Chondrocyte (in vitro differentiated cells): ENCODE measurements around the gene PSMB11. TPM values are rescaled to one million over a fixed set of nuclear protein-coding genes. Genes with fewer than 3 reads are reported as not detected.

Source experiments
- DNase-seq: peaks from one replicate; pipeline ENCODE4 v3.0.0; 2021; ENCODE audit warnings: mixed read lengths, low spot score
- H3K27ac Mint-ChIP-seq: one replicate; pipeline ENCODE4 v1.8.0; 2021; ENCODE audit warnings: mild to moderate bottlenecking, moderate library complexity, mixed read lengths; ENCODE audit not compliant: unreplicated experiment
- H3K27me3 Mint-ChIP-seq: 2 replicates; pipeline ENCODE4 v1.8.0; 2021; ENCODE audit warnings: low read depth, mixed read lengths
- H3K36me3 Mint-ChIP-seq: 2 replicates; pipeline ENCODE4 v1.8.0; 2021; ENCODE audit warnings: low read depth, mixed read lengths
- H3K4me1 Mint-ChIP-seq: 2 replicates; pipeline ENCODE4 v1.8.0; 2021; ENCODE audit warnings: low read depth, mild to moderate bottlenecking, mixed read lengths
- H3K4me3 Mint-ChIP-seq: one replicate; pipeline ENCODE4 v1.8.0; 2021; ENCODE audit warnings: mild to moderate bottlenecking, moderate library complexity, mixed read lengths; ENCODE audit not compliant: unreplicated experiment
- H3K9me3 Mint-ChIP-seq: 2 replicates; pipeline ENCODE4 v1.8.0; 2021; ENCODE audit warnings: low read depth, mixed read lengths
- total RNA-seq: library from RNA; stranded (reverse); gene quantifications from 3 replicates; pipeline ENCODE4 v1.2.1, GENCODE V29; 2021
- TF ChIP-seq, protein P1 (sequence below): fragments of 200-600 bp; sonication (generic); IDR thresholded peaks from 2 replicates; pipeline ENCODE4 v1.5.0; 2021; ENCODE audit warnings: antibody characterized with exemption, mild to moderate bottlenecking, moderate library complexity

The PSMB11 gene
- total RNA-seq, 1 donor from 2014 or later: not detected

DNA sequence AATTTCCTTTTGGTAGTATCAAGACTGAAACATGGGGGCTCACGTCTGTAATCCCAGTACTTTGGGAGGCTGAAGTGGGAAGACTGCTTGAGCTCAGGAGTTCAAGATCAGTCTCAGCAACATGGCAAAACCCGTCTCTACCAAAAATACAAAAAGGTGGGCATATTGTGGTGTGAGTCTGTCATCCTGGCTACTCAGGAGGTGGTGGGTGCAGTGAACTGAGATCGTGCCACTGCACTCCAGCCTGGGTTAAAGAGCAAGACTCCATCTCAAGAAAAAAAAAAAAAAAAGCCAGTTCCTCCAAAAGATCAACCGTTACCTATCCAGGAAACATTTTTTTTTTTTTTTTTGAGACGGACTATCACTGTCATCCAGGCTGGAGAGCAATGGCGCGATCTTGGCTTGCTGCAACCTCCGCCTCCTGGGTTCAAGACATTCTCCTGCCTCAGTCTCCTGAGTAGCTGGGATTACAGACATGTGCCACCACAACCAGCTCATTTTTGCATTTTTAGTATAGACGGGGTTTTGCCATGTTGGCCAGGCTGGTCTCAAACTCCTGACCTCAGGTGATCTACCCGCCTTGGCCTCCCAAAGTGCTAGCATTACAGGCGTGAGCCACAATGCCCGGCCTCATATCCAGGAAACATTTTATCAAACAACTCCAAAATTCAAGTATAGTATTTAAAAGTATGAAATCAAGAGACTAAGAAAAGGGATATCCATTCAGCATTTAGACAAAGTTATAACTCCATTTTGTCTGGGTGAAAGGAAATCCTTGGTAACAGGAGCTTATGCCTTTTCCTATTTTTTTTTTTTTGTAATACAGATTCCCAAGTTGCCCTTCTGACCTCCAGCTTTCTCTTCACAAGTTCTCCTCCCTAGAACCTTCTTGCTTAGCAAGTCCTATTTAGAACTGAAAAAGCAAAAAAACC is 49.5 kb downstream of the PSMB11 start:
- H3K4me1 Mint-ChIP-seq: peaks cover 30% of the 10 kb centered on the region
- DNase-seq: no peak
- H3K36me3 Mint-ChIP-seq: peaks cover 19% of the 10 kb centered on the region
- no peak overlapping the region for H3K4me3 Mint-ChIP-seq
- H3K27ac Mint-ChIP-seq: no peak overlapping the region
- no peaks in the 10 kb centered on the region for H3K27me3 Mint-ChIP-seq
- TF ChIP-seq, protein P1, sequence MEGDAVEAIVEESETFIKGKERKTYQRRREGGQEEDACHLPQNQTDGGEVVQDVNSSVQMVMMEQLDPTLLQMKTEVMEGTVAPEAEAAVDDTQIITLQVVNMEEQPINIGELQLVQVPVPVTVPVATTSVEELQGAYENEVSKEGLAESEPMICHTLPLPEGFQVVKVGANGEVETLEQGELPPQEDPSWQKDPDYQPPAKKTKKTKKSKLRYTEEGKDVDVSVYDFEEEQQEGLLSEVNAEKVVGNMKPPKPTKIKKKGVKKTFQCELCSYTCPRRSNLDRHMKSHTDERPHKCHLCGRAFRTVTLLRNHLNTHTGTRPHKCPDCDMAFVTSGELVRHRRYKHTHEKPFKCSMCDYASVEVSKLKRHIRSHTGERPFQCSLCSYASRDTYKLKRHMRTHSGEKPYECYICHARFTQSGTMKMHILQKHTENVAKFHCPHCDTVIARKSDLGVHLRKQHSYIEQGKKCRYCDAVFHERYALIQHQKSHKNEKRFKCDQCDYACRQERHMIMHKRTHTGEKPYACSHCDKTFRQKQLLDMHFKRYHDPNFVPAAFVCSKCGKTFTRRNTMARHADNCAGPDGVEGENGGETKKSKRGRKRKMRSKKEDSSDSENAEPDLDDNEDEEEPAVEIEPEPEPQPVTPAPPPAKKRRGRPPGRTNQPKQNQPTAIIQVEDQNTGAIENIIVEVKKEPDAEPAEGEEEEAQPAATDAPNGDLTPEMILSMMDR: no peak
- H3K9me3 Mint-ChIP-seq: no peaks in the 10 kb centered on the region

DNA sequence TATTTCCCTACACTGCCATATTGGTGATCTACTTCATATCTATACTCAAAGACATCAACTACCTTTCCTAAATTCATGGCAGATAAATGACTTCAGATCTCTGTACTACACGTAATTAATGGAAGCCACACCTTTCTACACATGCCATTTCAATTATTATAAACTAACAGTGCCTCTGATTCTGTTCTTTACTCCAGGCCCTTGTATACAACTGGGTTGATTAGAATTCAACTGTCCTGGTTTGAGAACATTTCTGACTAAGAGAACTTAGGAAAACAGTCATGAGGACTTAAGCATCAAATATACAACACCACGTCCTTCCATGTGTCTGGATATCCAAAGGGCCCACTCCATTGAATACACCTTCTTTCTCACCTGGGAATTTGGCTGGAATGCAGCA is 51.1 kb downstream of the PSMB11 start:
- no peaks in the 10 kb centered on the region for H3K9me3 Mint-ChIP-seq
- no peak overlapping the region for H3K27ac Mint-ChIP-seq
- TF ChIP-seq, protein P1: no peak
- H3K4me1 Mint-ChIP-seq: peaks cover 36% of the 10 kb centered on the region
- no peaks in the 10 kb centered on the region for H3K27me3 Mint-ChIP-seq
- DNase-seq: no peak
- peaks cover 21% of the 10 kb centered on the region for H3K36me3 Mint-ChIP-seq
- H3K4me3 Mint-ChIP-seq: no peak overlapping the region

DNA sequence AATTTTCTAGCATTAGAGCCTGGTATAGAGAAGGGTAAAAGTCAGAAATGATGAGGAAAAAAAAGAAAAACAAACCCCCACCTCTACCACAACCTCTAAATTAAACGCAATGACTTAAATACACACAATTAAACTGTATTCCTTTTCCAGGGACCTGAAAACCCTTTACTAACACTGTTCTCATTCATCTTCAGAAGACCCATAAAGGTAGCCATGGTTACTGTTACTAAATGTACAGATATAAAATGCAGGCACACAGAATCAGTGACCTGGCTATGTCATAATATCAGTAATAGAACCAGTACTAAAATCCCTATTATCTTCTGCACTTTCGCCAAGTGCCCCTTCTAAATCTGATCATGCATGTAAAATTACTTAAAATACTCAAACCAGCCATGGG is 51.5 kb downstream of the PSMB11 start:
- H3K36me3 Mint-ChIP-seq: peaks cover 21% of the 10 kb centered on the region
- no peaks in the 10 kb centered on the region for H3K27me3 Mint-ChIP-seq
- no peak for DNase-seq
- H3K4me3 Mint-ChIP-seq: no peak overlapping the region
- no peak overlapping the region for H3K27ac Mint-ChIP-seq
- H3K4me1 Mint-ChIP-seq: peaks cover 36% of the 10 kb centered on the region
- no peaks in the 10 kb centered on the region for H3K9me3 Mint-ChIP-seq
- TF ChIP-seq, protein P1: no peak

Other genes with a start within 250 kb of the PSMB11 start
- gene SLC7A7, start 226.8 kb upstream of the PSMB11 start, total RNA-seq: 0.46 to 1.5 TPM (median 1.5 TPM) in 3 replicates
- gene MRPL52, start 212.3 kb upstream of the PSMB11 start, total RNA-seq: 71.5 to 93.2 TPM (median 74.7 TPM) in 3 replicates
- gene MMP14, start 205.6 kb upstream of the PSMB11 start, total RNA-seq: 486 to 1,030 TPM (median 987 TPM) in 3 replicates
- 124 to 168 TPM (median 167 TPM) in 3 replicates for gene LRP10, start 170.5 kb upstream of the PSMB11 start, total RNA-seq
- 0.10 TPM in 1 of 3 replicates, not detected in the others for gene REM2, start 159.0 kb upstream of the PSMB11 start, total RNA-seq
- gene RBM23, start 123.1 kb upstream of the PSMB11 start, total RNA-seq: 51.3 to 72.0 TPM (median 53.1 TPM) in 3 replicates
- 42.0 to 59.5 TPM (median 50.4 TPM) in 3 replicates for gene PRMT5, start 112.8 kb upstream of the PSMB11 start, total RNA-seq
- gene HAUS4, start 85.1 kb upstream of the PSMB11 start, total RNA-seq: 27.6 to 35.2 TPM (median 29.3 TPM) in 3 replicates
- gene AJUBA, start 59.7 kb upstream of the PSMB11 start, total RNA-seq: 56.5 to 124 TPM (median 124 TPM) in 3 replicates
- 6.0 to 7.6 TPM (median 6.0 TPM) in 3 replicates for gene C14orf93, start 32.1 kb upstream of the PSMB11 start, total RNA-seq
- gene PSMB5, start 7.3 kb upstream of the PSMB11 start, total RNA-seq: 151 to 207 TPM (median 172 TPM) in 3 replicates
- 9.3 to 10.6 TPM (median 10.2 TPM) in 3 replicates for gene CDH24, start 15.3 kb downstream of the PSMB11 start, total RNA-seq
- 129 to 169 TPM (median 137 TPM) in 3 replicates for gene ACIN1, start 52.9 kb downstream of the PSMB11 start, total RNA-seq
- gene C14orf119, start 53.3 kb downstream of the PSMB11 start, total RNA-seq: 51.0 to 56.8 TPM (median 52.5 TPM) in 3 replicates
- not detected in 3 replicates for gene CIROP, start 62.8 kb downstream of the PSMB11 start, total RNA-seq
- gene CEBPE, start 77.0 kb downstream of the PSMB11 start, total RNA-seq: not detected in 3 replicates
- gene SLC7A8, start 141.4 kb downstream of the PSMB11 start, total RNA-seq: 0.31 to 0.89 TPM (median 0.45 TPM) in 3 replicates
- not detected in 3 replicates for gene RNF212B, start 195.7 kb downstream of the PSMB11 start, total RNA-seq
- gene HOMEZ, start 243.9 kb downstream of the PSMB11 start, total RNA-seq: 7.3 to 8.2 TPM (median 7.6 TPM) in 3 replicates